ENCODE measurements around the gene NDUFB4.

DNA sequence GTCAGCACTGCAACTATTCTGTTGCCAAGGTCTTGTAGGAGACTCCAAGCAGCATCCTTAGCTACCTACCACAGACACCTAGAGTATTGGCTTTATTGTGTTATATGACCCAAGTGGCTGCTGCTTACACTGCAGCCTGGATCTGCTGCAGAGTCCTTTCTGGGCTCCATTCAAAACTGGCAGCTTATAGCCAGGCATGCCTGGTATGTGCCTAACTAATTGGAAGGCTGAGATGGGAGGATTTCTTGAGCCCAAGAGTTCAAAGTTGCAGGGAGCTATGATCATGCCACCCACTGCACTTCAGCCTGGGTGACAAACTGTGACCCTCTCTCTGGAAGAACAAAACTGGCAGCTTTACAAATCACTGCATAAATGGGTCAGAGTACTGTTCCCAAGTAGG lies 8.6 kb downstream of the NDUFB4 start:
- no peak for TF ChIP-seq POLR2A (IDR thresholded peaks at IDR 0.05)
- TF ChIP-seq CTCF (IDR thresholded peaks at IDR 0.05) = no peak
